HG03196 (cell line): ENCODE measurements around the gene PIBF1.
"Not testable (repeated sequence)": the region's sequence is repeated elsewhere in the genome, so short reads cannot be mapped to it uniquely, and the experiment has no call there.

Source experiments
- ATAC-seq: cut with Tn5 transposase; IDR thresholded peaks from one replicate; pipeline ENCODE4 v1.9.1; 2021; ENCODE audit not compliant: unreplicated experiment

The PIBF1 gene

GRCh38 chr13:72781451-72782439 is at the start of gene PIBF1, which contains the start of gene DIS3:
Gene PIBF1, plus strand, starts transcription at chr13:72782133. Its CDS starts 1,337 bp downstream, at chr13:72783470.
Gene DIS3, minus strand, starts transcription at chr13:72781900. Its CDS starts 68 bp downstream, at chr13:72781832.
- ATAC-seq = peak; percentile 99

- no peak for ATAC-seq
Measured at GRCh38 chr13:72737033-72737432, 44.9 kb upstream of the PIBF1 start.

GRCh38 chr13:72740015-72740414 is 41.9 kb upstream of the PIBF1 start:
- no peak for ATAC-seq

GRCh38 chr13:72745260-72745659 is 36.7 kb upstream of the PIBF1 start:
- peak; percentile 43 for ATAC-seq

- no peak for ATAC-seq
Measured at GRCh38 chr13:72751220-72751619, 30.7 kb upstream of the PIBF1 start.

GRCh38 chr13:72754111-72754510 is 27.8 kb upstream of the PIBF1 start:
- no peak for ATAC-seq

GRCh38 chr13:72757792-72758535 is 24.0 kb upstream of the PIBF1 start:
- no peak for ATAC-seq

- ATAC-seq = no peak
Measured at GRCh38 chr13:72760189-72760588, 21.7 kb upstream of the PIBF1 start.

GRCh38 chr13:72763411-72763810 is 18.5 kb upstream of the PIBF1 start:
- no peak for ATAC-seq

- no peak for ATAC-seq
Measured at GRCh38 chr13:72774019-72774418, 7.9 kb upstream of the PIBF1 start.

- ATAC-seq = no peak
Measured at GRCh38 chr13:72782717-72783116, 784 bp downstream of the PIBF1 start.

GRCh38 chr13:72784679-72785078 is 2.7 kb downstream of the PIBF1 start:
- not testable (repeated sequence) for ATAC-seq

- ATAC-seq = no peak
Measured at GRCh38 chr13:72788831-72789230, 6.9 kb downstream of the PIBF1 start.

GRCh38 chr13:72792640-72793039 is 10.7 kb downstream of the PIBF1 start:
- ATAC-seq = no peak

GRCh38 chr13:72798817-72799216 is 16.9 kb downstream of the PIBF1 start:
- no peak for ATAC-seq

GRCh38 chr13:72804301-72804700 is 22.4 kb downstream of the PIBF1 start:
- no peak for ATAC-seq

GRCh38 chr13:72805676-72806346 is 23.9 kb downstream of the PIBF1 start:
- no peak for ATAC-seq

GRCh38 chr13:72806514-72806913 is 24.6 kb downstream of the PIBF1 start:
- ATAC-seq = not testable (repeated sequence)

- no peak for ATAC-seq
Measured at GRCh38 chr13:72808917-72809500, 27.1 kb downstream of the PIBF1 start.

- no peak for ATAC-seq
Measured at GRCh38 chr13:72820156-72820897, 38.4 kb downstream of the PIBF1 start.
